ENCODE results near the gene STAP1.

STAP1 gene

DNA sequence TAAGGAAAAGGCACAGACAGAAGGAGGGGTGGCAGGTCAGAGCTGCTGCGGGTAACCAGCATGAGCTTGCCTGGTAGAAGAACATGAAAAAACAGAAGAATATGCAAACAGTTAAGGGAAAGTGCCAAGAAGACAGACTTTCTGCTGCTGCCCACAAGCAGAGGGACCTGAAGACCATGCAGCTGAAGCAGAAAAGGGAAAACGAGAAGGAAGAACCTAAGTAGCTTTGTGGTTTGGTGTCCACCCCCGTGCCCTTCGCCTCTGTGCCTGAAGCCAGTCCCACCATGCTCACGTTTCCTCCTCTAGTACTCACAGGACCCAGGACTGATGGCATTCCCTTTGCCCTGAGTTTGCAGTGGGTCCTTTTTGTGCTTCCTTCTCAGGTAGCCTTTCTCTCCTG is 79.6 kb downstream of the STAP1 start:
- no peak overlapping the region for H3K9ac ChIP-seq (ENCODE audit: low read length in 5 of 5)
- peaks cover 14 to 32% (median 21%) of the 10 kb centered on the region in 5 donors for H3K36me3 ChIP-seq (ENCODE audit: control insufficient read depth in 5 of 5, insufficient read depth in 5 of 5, low read length in 5 of 5)
- H3K9me3 ChIP-seq (ENCODE audit: control insufficient read depth in 5 of 5, low read length in 5 of 5), result no peaks in the 10 kb centered on the region
- no peaks in the 10 kb centered on the region for H3K4me1 ChIP-seq (ENCODE audit: control insufficient read depth in 5 of 5, insufficient read depth in 5 of 5, low read length in 5 of 5)
- no peaks in the 10 kb centered on the region for H3K27me3 ChIP-seq (ENCODE audit: control insufficient read depth in 5 of 5, insufficient read depth in 4 of 5, low read length in 5 of 5)
- no peak overlapping the region for H3K27ac ChIP-seq (ENCODE audit: low read depth, low read length)
- H3K4me3 ChIP-seq (ENCODE audit: low read depth in 1 of 5, low read length in 5 of 5), result no peak overlapping the region

- Histone ChIP-seq H3K9me3 (ENCODE audit: control insufficient read depth in 5 of 5, low read length in 5 of 5) (no peaks in the 10 kb centered on the region), H3K9ac (ENCODE audit: low read length in 5 of 5) (no peak overlapping the region), H3K27ac (ENCODE audit: low read depth, low read length) (no peak overlapping the region), H3K27me3 (ENCODE audit: control insufficient read depth in 5 of 5, insufficient read depth in 4 of 5, low read length in 5 of 5) (no peaks in the 10 kb centered on the region), H3K36me3 (ENCODE audit: control insufficient read depth in 5 of 5, insufficient read depth in 5 of 5, low read length in 5 of 5) (peaks cover 11 to 20% (median 17%) of the 10 kb centered on the region in 5 donors), H3K4me1 (ENCODE audit: control insufficient read depth in 5 of 5, insufficient read depth in 5 of 5, low read length in 5 of 5) (no peaks in the 10 kb centered on the region), H3K4me3 (ENCODE audit: low read depth in 1 of 5, low read length in 5 of 5) (no peak overlapping the region)
Observed at GRCh38 chr4:67651536-67651935, 93.0 kb downstream of the STAP1 start.

Measured in subcutaneous abdominal adipose tissue (tissue), 5 donors.